Measurements from ENCODE around the gene BMAL1.

GRCh38 chr11:13278609-13279486, 1.3 kb downstream of the BMAL1 start:
- TF ChIP-seq CTCF (IDR thresholded peaks at IDR 0.05 in 8 of 11, conservative IDR thresholded peaks at IDR 0.05 in 3 of 11) (no peak), POLR2AphosphoS5 (IDR thresholded peaks at IDR 0.05) (no peak)
